ENCODE measurements around the gene RNF181. TPM values are rescaled to one million over a fixed set of nuclear protein-coding genes. Genes with fewer than 3 reads are reported as not detected.

Gene RNF181
- total RNA-seq, 1 donor from 2014 or later = 67.9 TPM

GRCh38 chr2:85564144-85564563 lies 31.4 kb upstream of the RNF181 start:
- Mint-ChIP-seq H3K4me1 (peaks cover 20% of the 10 kb centered on the region), H3K27me3 (ENCODE audit: low read depth) (no peaks in the 10 kb centered on the region), H3K27ac (ENCODE audit: unreplicated experiment) (no peak overlapping the region), H3K36me3 (ENCODE audit: low read depth) (no peaks in the 10 kb centered on the region), H3K9me3 (no peaks in the 10 kb centered on the region), H3K4me3 (peak overlapping the region; percentile 70)
- DNase-seq (ENCODE audit: low read depth, low spot score) = no peak
- TF ChIP-seq CTCF (conservative IDR thresholded peaks at IDR 0.05) = no peak

- no peak overlapping the region for H3K27ac Mint-ChIP-seq (ENCODE audit: unreplicated experiment)
- H3K4me1 Mint-ChIP-seq = peaks cover 6% of the 10 kb centered on the region
- H3K4me3 Mint-ChIP-seq = no peak overlapping the region
Measured at GRCh38 chr2:85566265-85566664, 29.3 kb upstream of the RNF181 start.

GRCh38 chr2:85575739-85576138 lies 19.8 kb upstream of the RNF181 start:
- H3K9me3 Mint-ChIP-seq = no peaks in the 10 kb centered on the region
- no peak overlapping the region for H3K4me3 Mint-ChIP-seq
- H3K27ac Mint-ChIP-seq (ENCODE audit: unreplicated experiment) = no peak overlapping the region
- H3K36me3 Mint-ChIP-seq (ENCODE audit: low read depth) = no peaks in the 10 kb centered on the region
- TF ChIP-seq CTCF (conservative IDR thresholded peaks at IDR 0.05) = no peak
- no peak for DNase-seq (ENCODE audit: low read depth, low spot score)
- peaks cover 26% of the 10 kb centered on the region for H3K4me1 Mint-ChIP-seq
- peaks cover 36% of the 10 kb centered on the region for H3K27me3 Mint-ChIP-seq (ENCODE audit: low read depth)

More at GRCh38 chr2:85566265-85566664, 29.3 kb upstream of the RNF181 start:
- Mint-ChIP-seq H3K9me3 (no peaks in the 10 kb centered on the region), H3K27me3 (ENCODE audit: low read depth) (peaks cover 14% of the 10 kb centered on the region), H3K36me3 (ENCODE audit: low read depth) (no peaks in the 10 kb centered on the region)
- TF ChIP-seq CTCF (conservative IDR thresholded peaks at IDR 0.05) = no peak
- DNase-seq (ENCODE audit: low read depth, low spot score) = no peak

GRCh38 chr2:85577063-85577385 lies 18.5 kb upstream of the RNF181 start:
- TF ChIP-seq CTCF (conservative IDR thresholded peaks at IDR 0.05) = no peak
- no peak for DNase-seq (ENCODE audit: low read depth, low spot score)
- no peaks in the 10 kb centered on the region for H3K9me3 Mint-ChIP-seq
- no peak overlapping the region for H3K4me3 Mint-ChIP-seq
- H3K4me1 Mint-ChIP-seq = peaks cover 30% of the 10 kb centered on the region
- H3K27me3 Mint-ChIP-seq (ENCODE audit: low read depth) = peaks cover 26% of the 10 kb centered on the region
- no peak overlapping the region for H3K27ac Mint-ChIP-seq (ENCODE audit: unreplicated experiment)
- H3K36me3 Mint-ChIP-seq (ENCODE audit: low read depth) = no peaks in the 10 kb centered on the region

GRCh38 chr2:85577386-85578242 lies 17.9 kb upstream of the RNF181 start, which contains the start of gene VAMP8:
TSS of gene VAMP8 (plus strand) at chr2:85577586. CDS start at chr2:85577647, 61 bp downstream.
- Mint-ChIP-seq H3K4me1 (peaks cover 30% of the 10 kb centered on the region), H3K27me3 (ENCODE audit: low read depth) (peaks cover 22% of the 10 kb centered on the region), H3K27ac (ENCODE audit: unreplicated experiment) (peak within 1 kb of the TSS; percentile 44), H3K36me3 (ENCODE audit: low read depth) (no peaks in the 10 kb centered on the region), H3K4me3 (no peak within 1 kb of the TSS), H3K9me3 (no peaks in the 10 kb centered on the region)
- TF ChIP-seq CTCF (conservative IDR thresholded peaks at IDR 0.05) = no peak
- DNase-seq (ENCODE audit: low read depth, low spot score) = no peak
